Endothelial cell of umbilical vein (primary cell): ENCODE measurements around the gene TRPM5. TPM values are rescaled to one million over a fixed set of nuclear protein-coding genes. Genes with fewer than 3 reads are reported as not detected.
A peak's percentile ranks its signal among the peaks of the same experiment; 100 is the strongest.

Experiments used
- BruUV-seq: library from RNA; stranded (reverse); fragments of 400-500 nt; replicated peaks from 2 replicates; lab custom pipeline; 2021; lab: Mats Ljungman, UMichigan
- CTCF ChIA-PET: fragments of 300-600, 350-600 bp; sonication (Branson Sonifier 250); formaldehyde crosslinking; loops from one replicate; lab custom pipeline; 2021; ENCODE audit warnings: antibody characterized with exemption, inconsistent platforms; lab: Charles Lee
- POLR2A ChIA-PET: fragments of 300-600, 350-600 bp; sonication (Branson Sonifier 250); formaldehyde crosslinking; loops from one replicate; lab custom pipeline; 2021; ENCODE audit warnings: antibody characterized with exemption, inconsistent platforms; lab: Charles Lee
- DNase-seq: peaks from one replicate; pipeline ENCODE4 v3.0.0-alpha.2; 2011; ENCODE audit warnings: low read depth, low spot score
- FAIRE-seq: peaks from 2 replicates; lab custom pipeline; 2011; peaks lifted over from hg19 to GRCh38; lab: Jason Lieb, UNC
- H2AFZ ChIP-seq: 2 replicates; pipeline ENCODE4 v1.6.0; 2012; ENCODE audit warnings: low read depth, low read length, control low read depth, inconsistent platforms
- H3K27ac ChIP-seq: 2 replicates; pipeline ENCODE4 v1.5.1; 2011; ENCODE audit warnings: low read depth, mild to moderate bottlenecking, control low read depth, low read length, moderate library complexity; ENCODE audit not compliant: insufficient read depth
- H3K27me3 ChIP-seq, 2 experiments: 2 replicates each; pipeline versions ENCODE4 v1.6.0 to v1.6.1; 2011; ENCODE audit warnings: low read length in 2 of 2, mixed read lengths in 1 of 2; ENCODE audit not compliant: control insufficient read depth in 2 of 2, insufficient read depth in 2 of 2
- H3K36me3 ChIP-seq, 2 experiments: 2 replicates in 1 of 2; 3 replicates in 1 of 2; pipeline ENCODE4 v1.5.1; 2011; ENCODE audit warnings: low read length in 2 of 2, mild to moderate bottlenecking in 1 of 2, moderate library complexity in 1 of 2; ENCODE audit not compliant: control insufficient read depth in 2 of 2, insufficient read depth in 2 of 2; ENCODE audit errors: extremely low read depth in 1 of 2
- H3K4me1 ChIP-seq: 3 replicates; pipeline ENCODE4 v1.5.1; 2011; ENCODE audit warnings: mild to moderate bottlenecking, low read length; ENCODE audit not compliant: control insufficient read depth, insufficient read depth; ENCODE audit errors: extremely low read depth
- H3K4me2 ChIP-seq: 2 replicates; pipeline ENCODE4 v1.6.1; 2011; ENCODE audit warnings: low read length, control low read depth, mixed read lengths; ENCODE audit not compliant: insufficient read depth
- H3K4me3 ChIP-seq, 3 experiments: fragments of 200-600 bp in 1 of 3; sonication (generic), shearing (Covaris generic) in 1 of 3; replicated peaks in 1 of 3; 2 replicates each; pipeline ENCODE4 v1.5.1; 2011 to 2016; ENCODE audit warnings: control low read depth in 3 of 3, low read length in 3 of 3, mild to moderate bottlenecking in 2 of 3, inconsistent platforms in 1 of 3, low read depth in 1 of 3, moderate library complexity in 1 of 3; ENCODE audit not compliant: insufficient read depth in 1 of 3
- H3K79me2 ChIP-seq: 2 replicates; pipeline ENCODE4 v1.6.0; 2012; ENCODE audit warnings: low read length, inconsistent platforms; ENCODE audit not compliant: control insufficient read depth, insufficient read depth
- H3K9ac ChIP-seq: replicated peaks from 2 replicates; pipeline ENCODE3; 2011; ENCODE audit warnings: low read length, control low read depth; ENCODE audit not compliant: insufficient read depth; ENCODE audit errors: extremely low read depth
- H3K9me1 ChIP-seq: replicated peaks from 3 replicates; pipeline ENCODE4 v1.6.0; 2011; ENCODE audit warnings: mild to moderate bottlenecking, low read length; ENCODE audit not compliant: control insufficient read depth, insufficient read depth; ENCODE audit errors: extremely low read depth
- H3K9me3 ChIP-seq: replicated peaks from 2 replicates; pipeline ENCODE4 v1.5.1; 2012; ENCODE audit warnings: low read length, inconsistent platforms; ENCODE audit not compliant: control insufficient read depth, insufficient read depth
- H4K20me1 ChIP-seq: replicated peaks from 2 replicates; pipeline ENCODE3; 2011; ENCODE audit warnings: mild to moderate bottlenecking, low read length; ENCODE audit not compliant: control insufficient read depth, insufficient read depth; ENCODE audit errors: extremely low read depth
- CTCF ChIP-seq, 2 donors: IDR thresholded peaks; 1 replicate in 1 of 2; 2 replicates in 1 of 2; pipeline ENCODE4 v1.5.1; 2011; ENCODE audit warnings: low read length in 2 of 2, mild to moderate bottlenecking in 2 of 2, moderate library complexity in 2 of 2, control low read depth in 1 of 2, inconsistent platforms in 1 of 2, low read depth in 1 of 2; ENCODE audit not compliant: insufficient read depth in 1 of 2; ENCODE audit errors: extremely low read depth in 1 of 2
- EZH2 ChIP-seq: IDR thresholded peaks from 2 replicates; pipeline ENCODE4 v1.6.1; 2012; ENCODE audit warnings: borderline replicate concordance, low read depth, mild to moderate bottlenecking, moderate library complexity, low read length, inconsistent platforms; ENCODE audit not compliant: severe bottlenecking
- FOS ChIP-seq: IDR thresholded peaks from 2 replicates; pipeline ENCODE4 v1.6.1; 2011; ENCODE audit warnings: mild to moderate bottlenecking, low read length, moderate library complexity, borderline replicate concordance; ENCODE audit not compliant: insufficient read depth
- GATA2 ChIP-seq: IDR thresholded peaks from 2 replicates; pipeline ENCODE4 v1.7.0; 2011; ENCODE audit warnings: low read depth, mild to moderate bottlenecking, moderate library complexity, mixed read lengths, low read length; ENCODE audit not compliant: insufficient read length, insufficient read depth
- JUN ChIP-seq: IDR thresholded peaks from 2 replicates; pipeline ENCODE4 v1.6.1; 2011; ENCODE audit warnings: borderline replicate concordance, low read depth; ENCODE audit not compliant: insufficient read length, insufficient read depth
- MYC ChIP-seq: IDR thresholded peaks from one replicate; pipeline ENCODE4 v1.6.1; 2011; ENCODE audit warnings: mild to moderate bottlenecking, low read depth, low read length
- POLR2A ChIP-seq: IDR thresholded peaks from 2 replicates; pipeline ENCODE4 v1.6.1; 2012; ENCODE audit warnings: low read depth, mild to moderate bottlenecking, control low read depth, low read length
- POLR2AphosphoS5 ChIP-seq: IDR thresholded peaks from 2 replicates; pipeline ENCODE4 v1.6.1; 2012; ENCODE audit warnings: low read depth, mild to moderate bottlenecking, control low read depth, low read length, moderate library complexity; ENCODE audit not compliant: insufficient read depth
- dilution Hi-C: fragments of 300-500 bp; cut with MboI; formaldehyde crosslinking; loops from one replicate; pipeline ENCODE4 v1.15.0; 2019; ENCODE audit warnings: low sequenced_read_pairs; ENCODE audit not compliant: extremely low pct_ligation_motif_present
- intact Hi-C: fragments of 100-400 bp; cut with micrococcal nuclease; formaldehyde crosslinking; loops from one replicate; pipeline ENCODE4 v1.10.0; 2022
- polyA plus RNA-seq, 4 experiments: library from polyadenylated mRNA; depleted of rRNA in 3 of 4; stranded (reverse) in 3 of 4; unstranded in 1 of 4; fragments of >200 nt; gene quantifications; 2 replicates each; pipeline versions ENCODE4 v1.2.1 to v1.2.3, GENCODE V29; 2011 to 2012; ENCODE audit warnings: missing spikeins in 1 of 4
- total RNA-seq: library from RNA; stranded (reverse); gene quantifications from 2 replicates; pipeline ENCODE4 v1.2.3, GENCODE V29; 2021
- TF ChIP-seq, protein P1 (sequence below): IDR thresholded peaks from 2 replicates; pipeline ENCODE4 v1.6.1; 2011; ENCODE audit not compliant: insufficient read depth, insufficient read length

The TRPM5 gene
- total and polyA plus RNA-seq, 2 donors (not counting 3 experiments of a cell fraction or from before 2014, with no cell fraction given), result not detected

GRCh38 chr11:2399488-2400068 lies 44.7 kb downstream of the TRPM5 start:
- TF ChIP-seq POLR2AphosphoS5 (no peak), POLR2A (no peak)
- TF ChIP-seq, protein P1, sequence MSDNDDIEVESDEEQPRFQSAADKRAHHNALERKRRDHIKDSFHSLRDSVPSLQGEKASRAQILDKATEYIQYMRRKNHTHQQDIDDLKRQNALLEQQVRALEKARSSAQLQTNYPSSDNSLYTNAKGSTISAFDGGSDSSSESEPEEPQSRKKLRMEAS, result no peak
- Histone ChIP-seq H2AFZ (no peak overlapping the region), H3K9me3 (no peaks in the 10 kb centered on the region), H3K4me1 (peaks cover 18% of the 10 kb centered on the region), H3K4me2 (peak overlapping the region; percentile 79), H3K79me2 (peaks cover 17% of the 10 kb centered on the region), H3K27ac (peak overlapping the region; percentile 99), H3K27me3 (no peaks in the 10 kb centered on the region), H3K4me3 (peak overlapping the region; percentile 43 to 54 (median 53)), H3K36me3 (peaks cover 7 to 39% of the 10 kb centered on the region in 2 experiments), H3K9me1 (no peaks in the 10 kb centered on the region), H4K20me1 (no peaks in the 10 kb centered on the region), H3K9ac (peak overlapping the region; percentile 95)
- FAIRE-seq, result no peak
- no peak for DNase-seq
- dilution Hi-C loops, result no loop called here
- intact Hi-C loops, result loop anchor here (1.0 kb wide), 5 partner anchors 16 to 534 kb away; no protein-coding TSS in a partner anchor
- POLR2A ChIA-PET, result interaction anchor here (1.7 to 2.1 kb wide), 2 partner anchors 21 to 23 kb away, joined by 10 to 12 read pairs; partner anchors contain the start of gene CD81
- BruUV-seq, result TSS peak; percentile 67
- CTCF ChIA-PET, result interaction anchor here (2.8 to 5.0 kb wide), 4 partner anchors 17 to 94 kb away, joined by 18 to 42 read pairs (median 24); partner anchors contain the start of gene CD81

DNA sequence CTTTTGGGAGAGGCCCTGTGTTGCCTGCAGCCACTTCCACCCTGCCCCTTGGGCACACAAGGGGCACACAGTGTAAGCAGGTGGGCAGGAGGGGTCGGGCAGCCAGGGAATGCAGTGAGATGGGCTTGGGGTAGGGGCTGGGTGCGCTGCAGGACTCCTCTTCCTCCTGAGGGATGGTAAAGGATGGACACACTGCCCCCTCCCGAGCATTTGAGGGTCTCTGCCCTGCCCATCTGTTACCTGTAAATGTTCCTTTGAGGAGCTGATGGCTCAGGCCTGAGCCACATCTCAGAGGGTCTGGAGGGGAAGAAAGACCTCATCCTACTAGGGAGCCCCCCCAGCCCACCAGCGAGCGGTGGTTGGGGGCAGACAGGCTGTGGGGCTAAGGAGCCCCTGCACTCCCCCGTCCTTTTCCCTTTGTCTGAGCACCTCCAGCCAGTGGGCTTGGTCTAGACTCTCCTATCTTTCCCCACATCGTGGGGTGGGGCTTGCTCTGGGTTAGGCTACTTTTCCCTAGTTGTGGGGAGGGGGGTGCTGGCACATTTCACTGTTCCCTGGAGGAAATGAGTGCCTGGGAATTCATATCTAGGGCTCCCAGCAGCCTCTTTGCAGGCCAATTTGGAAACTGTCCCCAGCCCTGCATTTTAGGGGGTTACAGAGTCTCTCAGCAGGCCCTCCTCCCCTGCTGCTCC lies 45.5 kb downstream of the TRPM5 start:
- TF ChIP-seq FOS (no peak), CTCF (IDR thresholded peaks at IDR 0.05; ENCODE audit: extremely low read depth in 1 of 2, insufficient read depth in 1 of 2, low read depth in 1 of 2, low read length in 2 of 2) (no peak), POLR2AphosphoS5 (no peak), MYC (no peak), JUN (no peak), GATA2 (no peak), EZH2 (no peak), POLR2A (no peak)
- TF ChIP-seq, protein P1, result no peak
- H3K9me3 ChIP-seq, result no peaks in the 10 kb centered on the region
- no peak overlapping the region for H3K4me3 ChIP-seq
- H3K36me3 ChIP-seq, result peaks cover 7 to 42% of the 10 kb centered on the region in 2 experiments
- peak overlapping the region; percentile 95 for H3K9ac ChIP-seq
- FAIRE-seq, result no peak
- dilution Hi-C loops, result no loop called here
- no peaks in the 10 kb centered on the region for H4K20me1 ChIP-seq
- H3K79me2 ChIP-seq, result peaks cover 21% of the 10 kb centered on the region
- ChIA-PET POLR2A (interaction anchor here (2.1 kb wide), 1 partner anchor 21 kb away, joined by 12 read pairs; no protein-coding TSS in a partner anchor), CTCF (interaction anchor here (2.8 to 5.0 kb wide), 4 partner anchors 16 to 93 kb away, joined by 18 to 42 read pairs (median 24); partner anchors contain the start of gene CD81)
- no peaks in the 10 kb centered on the region for H3K27me3 ChIP-seq
- peaks cover 18% of the 10 kb centered on the region for H3K4me1 ChIP-seq
- H3K9me1 ChIP-seq, result no peaks in the 10 kb centered on the region
- no TSS peak for BruUV-seq
- H3K27ac ChIP-seq, result peak overlapping the region; percentile 99
- intact Hi-C loops, result no loop called here
- H2AFZ ChIP-seq, result no peak overlapping the region
- peak overlapping the region; percentile 79 for H3K4me2 ChIP-seq
- no peak for DNase-seq
